NCI-H1694 treated with DMSO at 0.1 percent for 48 hours (cell line): Measurements from ENCODE around the gene CACNA2D1.

ENCODE experiments used
- DNase-seq: peaks from one replicate; lab custom pipeline; 2025; lab: John Stamatoyannopoulos, UW

The CACNA2D1 gene

GRCh38 chr7:82286096-82286797 is 157.3 kb downstream of the CACNA2D1 start:
- no peak for DNase-seq

- no peak for DNase-seq
Observed at GRCh38 chr7:82284936-82285519, 158.5 kb downstream of the CACNA2D1 start.

GRCh38 chr7:82275342-82275741 is 168.2 kb downstream of the CACNA2D1 start:
- DNase-seq: no peak

- no peak for DNase-seq
Observed at GRCh38 chr7:82274681-82275080, 168.9 kb downstream of the CACNA2D1 start.

GRCh38 chr7:82273886-82274285 is 169.7 kb downstream of the CACNA2D1 start:
- no peak for DNase-seq

- no peak for DNase-seq
Observed at GRCh38 chr7:82270870-82271269, 172.7 kb downstream of the CACNA2D1 start.

GRCh38 chr7:82268632-82269031 is 174.9 kb downstream of the CACNA2D1 start:
- no peak for DNase-seq

GRCh38 chr7:82266081-82266480 is 177.5 kb downstream of the CACNA2D1 start:
- DNase-seq: no peak

GRCh38 chr7:82264783-82265305 is 178.7 kb downstream of the CACNA2D1 start:
- peak; percentile 95 for DNase-seq

GRCh38 chr7:82263920-82264782 is 179.4 kb downstream of the CACNA2D1 start:
- DNase-seq: peak; percentile 77

- DNase-seq: no peak
Observed at GRCh38 chr7:82258181-82258580, 185.4 kb downstream of the CACNA2D1 start.

GRCh38 chr7:82257118-82257695 is 186.4 kb downstream of the CACNA2D1 start:
- DNase-seq: peak; percentile 58

GRCh38 chr7:82255706-82256105 is 187.9 kb downstream of the CACNA2D1 start:
- no peak for DNase-seq

- no peak for DNase-seq
Observed at GRCh38 chr7:82250598-82250997, 193.0 kb downstream of the CACNA2D1 start.

- no peak for DNase-seq
Observed at GRCh38 chr7:82249979-82250378, 193.6 kb downstream of the CACNA2D1 start.

- peak; percentile 24 for DNase-seq
Observed at GRCh38 chr7:82247814-82248433, 195.7 kb downstream of the CACNA2D1 start.

GRCh38 chr7:82244947-82245517 is 198.5 kb downstream of the CACNA2D1 start:
- no peak for DNase-seq

GRCh38 chr7:82241356-82241755 is 202.2 kb downstream of the CACNA2D1 start:
- DNase-seq: no peak

GRCh38 chr7:82235713-82236112 is 207.9 kb downstream of the CACNA2D1 start:
- DNase-seq: no peak

- peak; percentile 76 for DNase-seq
Observed at GRCh38 chr7:82234457-82235049, 209.0 kb downstream of the CACNA2D1 start.
